ENCODE results near the gene UNC45B.

DNA sequence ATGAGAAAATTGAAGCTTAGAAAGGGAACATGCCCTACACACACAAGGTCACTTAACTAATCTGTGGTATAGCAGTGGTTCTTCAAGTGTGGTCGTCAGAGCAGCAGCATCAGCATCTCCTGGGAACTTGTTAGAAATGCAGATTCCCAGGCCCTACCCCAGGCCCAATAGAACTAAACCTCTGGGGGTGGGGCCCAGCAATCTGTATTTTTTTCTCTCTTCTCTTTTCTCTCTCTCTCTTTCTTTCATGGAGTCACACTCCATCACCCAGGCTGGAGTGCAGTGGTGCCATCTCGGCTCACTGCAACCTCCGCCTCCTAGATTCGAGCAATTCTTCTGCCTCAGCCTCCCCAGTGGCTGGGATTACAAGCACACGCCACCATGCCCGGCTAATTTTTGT lies 9.4 kb upstream of the UNC45B start:
- no peak for TF ChIP-seq EZH2 (IDR thresholded peaks at IDR 0.05; ENCODE audit: low read length)
- TF ChIP-seq, protein P1, sequence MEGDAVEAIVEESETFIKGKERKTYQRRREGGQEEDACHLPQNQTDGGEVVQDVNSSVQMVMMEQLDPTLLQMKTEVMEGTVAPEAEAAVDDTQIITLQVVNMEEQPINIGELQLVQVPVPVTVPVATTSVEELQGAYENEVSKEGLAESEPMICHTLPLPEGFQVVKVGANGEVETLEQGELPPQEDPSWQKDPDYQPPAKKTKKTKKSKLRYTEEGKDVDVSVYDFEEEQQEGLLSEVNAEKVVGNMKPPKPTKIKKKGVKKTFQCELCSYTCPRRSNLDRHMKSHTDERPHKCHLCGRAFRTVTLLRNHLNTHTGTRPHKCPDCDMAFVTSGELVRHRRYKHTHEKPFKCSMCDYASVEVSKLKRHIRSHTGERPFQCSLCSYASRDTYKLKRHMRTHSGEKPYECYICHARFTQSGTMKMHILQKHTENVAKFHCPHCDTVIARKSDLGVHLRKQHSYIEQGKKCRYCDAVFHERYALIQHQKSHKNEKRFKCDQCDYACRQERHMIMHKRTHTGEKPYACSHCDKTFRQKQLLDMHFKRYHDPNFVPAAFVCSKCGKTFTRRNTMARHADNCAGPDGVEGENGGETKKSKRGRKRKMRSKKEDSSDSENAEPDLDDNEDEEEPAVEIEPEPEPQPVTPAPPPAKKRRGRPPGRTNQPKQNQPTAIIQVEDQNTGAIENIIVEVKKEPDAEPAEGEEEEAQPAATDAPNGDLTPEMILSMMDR (optimal IDR thresholded peaks at IDR 0.05 in 1 of 3, IDR thresholded peaks at IDR 0.05 in 1 of 3, conservative IDR thresholded peaks at IDR 0.05 in 1 of 3; ENCODE audit: extremely low read depth in 1 of 3, insufficient read depth in 2 of 3, low read length in 3 of 3) = no peak
